COR-L47 (cell line): Measurements from ENCODE around the gene NKX2-3.

ENCODE experiments used
- DNase-seq: peaks from one replicate; lab custom pipeline; 2025; lab: John Stamatoyannopoulos, UW

Gene NKX2-3

DNA sequence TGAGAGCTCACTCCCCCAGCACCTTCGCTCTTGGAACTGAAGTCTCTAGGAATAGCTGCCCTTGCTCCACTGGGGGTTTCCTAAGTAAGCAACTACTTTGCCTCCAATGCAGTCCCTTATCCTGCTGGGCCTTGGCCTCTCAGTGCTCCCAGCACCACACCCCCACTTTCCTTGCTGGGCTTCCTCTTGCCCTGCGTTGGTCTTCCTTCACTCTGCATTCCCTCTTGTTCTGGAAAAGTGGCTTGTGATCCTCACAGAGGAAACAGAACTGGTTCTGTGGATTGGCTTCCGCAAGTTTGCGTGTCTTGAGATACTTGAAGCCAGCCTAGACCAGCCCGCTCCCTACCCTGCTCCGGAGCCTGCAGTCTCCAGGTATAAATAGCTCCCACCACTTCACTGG, 6.4 kb downstream of the NKX2-3 start:
- DNase-seq, result no peak

DNA sequence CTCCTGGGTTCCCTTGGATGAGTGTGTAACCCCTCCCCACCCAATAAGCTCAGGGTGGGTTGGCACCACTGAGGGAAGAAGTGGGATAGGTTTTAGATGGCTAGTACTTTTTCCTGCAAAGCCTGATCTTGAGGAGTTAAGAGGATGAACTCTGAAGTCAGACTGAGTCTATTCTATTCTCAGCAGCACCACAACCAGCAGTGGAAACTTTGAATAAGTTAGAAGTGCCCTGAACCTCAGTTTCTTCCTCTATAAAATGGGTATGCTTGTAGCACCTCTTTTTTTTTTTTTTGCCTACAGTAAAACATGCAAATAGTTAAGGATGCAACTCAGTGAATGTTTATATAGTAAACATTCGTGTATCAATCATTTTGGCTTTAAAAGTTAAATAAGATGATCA, 7.1 kb downstream of the NKX2-3 start:
- no peak for DNase-seq

DNA sequence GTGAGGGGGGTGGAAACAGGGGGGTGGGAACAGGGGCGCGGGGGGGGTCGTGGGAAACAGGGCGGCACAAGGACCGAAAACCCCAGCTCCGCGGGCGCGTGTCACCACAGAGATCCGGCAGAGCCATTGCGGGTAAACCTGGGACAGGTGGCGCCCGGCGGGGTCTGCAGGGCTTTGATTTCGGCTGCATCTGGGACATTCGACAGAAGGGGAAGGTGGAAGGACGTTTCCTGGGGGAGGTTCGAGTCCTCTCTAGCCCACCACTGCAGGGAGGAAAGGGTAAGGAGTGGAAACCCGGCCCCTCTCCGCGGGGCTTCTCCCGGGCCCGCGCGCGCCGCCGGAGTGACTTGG, 7.5 kb downstream of the NKX2-3 start:
- DNase-seq, result no peak

DNA sequence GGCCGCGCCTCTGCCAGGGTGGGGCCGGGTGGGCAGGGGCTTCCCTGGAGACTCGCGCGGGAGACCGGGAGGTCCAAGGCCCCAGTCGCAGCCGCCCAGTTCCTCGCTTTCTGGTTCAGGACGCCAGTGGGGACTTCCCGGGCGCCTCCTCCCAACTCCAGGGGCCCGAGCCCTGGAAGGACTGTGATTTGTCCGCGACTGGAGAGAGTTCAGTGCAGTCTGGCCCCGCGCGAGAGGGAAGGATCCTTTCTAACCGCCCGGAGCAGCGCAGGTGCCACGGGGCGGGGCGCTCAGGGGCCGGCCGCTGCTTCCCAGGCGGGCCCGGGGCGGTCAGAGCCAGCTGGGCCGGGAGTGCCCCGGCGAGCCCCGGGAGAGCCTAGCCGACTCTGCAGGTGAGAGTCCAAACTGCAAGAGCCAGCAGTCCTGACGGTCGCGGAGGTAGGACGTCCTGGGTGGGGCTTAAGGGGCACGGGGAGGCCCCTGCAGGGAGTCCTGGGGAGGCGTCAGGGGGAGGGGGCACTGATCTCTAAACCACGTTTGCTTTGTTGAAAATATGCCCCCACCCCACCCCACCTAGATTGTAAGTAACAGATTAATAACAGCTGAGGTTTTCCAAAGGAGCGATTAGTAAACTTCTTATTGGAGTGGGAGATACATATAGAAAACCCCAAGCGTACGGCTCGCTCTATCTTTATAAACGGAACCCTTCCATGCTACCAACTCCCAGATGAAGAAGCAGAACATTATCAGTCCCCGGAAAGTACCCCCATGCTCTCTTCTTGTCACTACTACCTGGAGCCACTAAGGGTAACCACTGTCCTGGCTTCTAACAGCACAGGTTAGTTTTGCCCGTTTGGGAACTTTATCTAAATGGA, 8.2 kb downstream of the NKX2-3 start:
- no peak for DNase-seq

DNA sequence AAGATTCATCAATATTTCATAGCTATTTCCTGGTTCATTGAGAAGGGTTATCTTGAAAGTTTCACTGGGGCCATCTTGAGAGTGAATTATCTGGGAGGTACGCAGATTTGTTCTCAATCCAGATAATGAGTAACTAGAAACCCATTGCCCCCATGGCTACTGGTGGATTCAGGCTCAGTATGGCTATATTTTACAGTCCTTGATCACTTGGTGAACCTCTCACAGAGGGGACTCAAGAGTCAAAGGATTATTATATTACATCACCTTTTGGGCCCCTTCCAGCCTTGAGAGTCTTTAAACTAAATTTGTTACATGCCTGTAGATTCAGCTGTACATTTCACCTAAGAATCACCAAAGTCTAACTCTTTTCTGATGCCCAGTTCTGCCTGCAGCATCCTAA, 11.6 kb downstream of the NKX2-3 start:
- DNase-seq, result no peak

DNA sequence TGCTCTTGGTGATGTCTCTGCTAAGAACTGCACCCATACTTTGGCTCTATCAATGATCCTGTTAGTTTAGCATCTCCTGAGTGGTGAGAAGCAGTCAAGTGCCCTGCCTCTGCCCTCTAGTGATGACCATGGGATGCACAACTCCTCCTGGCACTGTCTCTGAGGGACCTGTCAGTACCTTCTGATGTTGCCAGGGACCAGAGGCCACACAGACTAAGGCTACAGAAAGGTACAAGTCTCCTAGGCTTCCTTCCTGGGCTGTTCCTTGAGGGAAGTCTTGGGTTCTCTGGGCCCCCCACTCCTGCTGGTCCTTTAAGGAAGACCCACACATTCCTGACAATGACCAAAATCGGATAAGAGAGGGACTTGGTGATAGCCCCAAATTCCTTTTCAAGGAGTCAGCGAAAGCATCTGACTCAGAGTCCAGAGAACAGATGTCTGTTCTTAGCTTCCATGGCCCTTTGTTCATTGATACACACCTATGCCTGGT, 15.3 kb downstream of the NKX2-3 start:
- DNase-seq, result no peak

DNA sequence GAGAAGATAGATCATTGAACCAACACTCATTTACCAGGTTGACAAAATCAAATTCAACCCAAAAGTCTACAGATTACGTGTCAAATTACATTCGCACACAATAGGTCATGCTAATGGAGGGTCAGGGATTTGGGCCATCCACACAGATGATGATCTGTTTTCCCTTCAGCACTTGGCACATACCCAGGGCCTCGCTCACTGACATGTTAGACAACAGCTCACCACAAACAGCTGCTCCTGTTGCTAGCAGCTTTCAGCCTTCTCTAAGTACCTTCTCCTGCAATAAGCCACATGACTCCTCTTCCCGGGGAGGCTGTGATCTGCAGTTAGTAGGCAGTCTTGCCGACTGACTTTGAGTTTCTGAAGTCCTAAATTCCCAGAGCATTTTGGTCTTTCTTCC, 18.4 kb downstream of the NKX2-3 start:
- peak; percentile 69 for DNase-seq

DNA sequence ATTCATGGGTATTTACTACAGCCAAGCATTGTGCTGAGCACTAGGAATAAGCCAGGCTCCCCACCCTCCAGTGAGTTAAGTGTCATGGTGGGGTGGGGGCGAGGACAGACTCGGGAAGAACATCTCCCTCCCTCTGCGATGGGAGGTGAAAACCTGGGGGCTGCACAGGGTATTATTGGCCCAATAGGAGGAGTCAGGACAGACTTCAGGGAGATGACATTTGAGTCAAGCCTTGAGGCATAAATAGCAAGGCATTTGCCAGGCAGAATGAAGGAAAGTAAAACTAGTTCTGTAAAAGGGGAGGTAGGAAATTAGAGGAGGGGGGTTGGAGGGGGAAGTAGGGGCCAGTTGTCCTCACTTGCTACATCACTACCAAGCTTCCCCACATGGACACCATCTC, 18.9 kb downstream of the NKX2-3 start:
- no peak for DNase-seq

DNA sequence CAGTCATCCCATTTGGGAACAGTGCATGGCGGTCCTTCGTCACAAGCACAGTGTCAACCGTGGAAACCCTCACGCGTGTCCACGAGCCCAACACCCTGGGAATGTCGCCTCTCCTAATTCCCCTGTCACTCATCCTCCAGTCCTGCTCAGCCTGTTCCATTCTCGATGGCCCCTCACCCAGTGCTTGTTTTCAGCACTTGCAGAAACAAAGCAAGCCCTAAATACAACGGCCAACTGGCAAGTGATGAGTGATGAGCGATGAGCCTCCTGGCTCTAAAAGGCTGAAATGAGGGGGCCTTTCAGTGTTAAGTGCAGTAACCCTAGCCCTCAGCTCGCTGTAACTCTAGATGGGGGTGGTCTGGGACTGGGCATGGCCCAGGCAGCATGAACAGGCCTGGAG, 22.6 kb downstream of the NKX2-3 start:
- no peak for DNase-seq

DNA sequence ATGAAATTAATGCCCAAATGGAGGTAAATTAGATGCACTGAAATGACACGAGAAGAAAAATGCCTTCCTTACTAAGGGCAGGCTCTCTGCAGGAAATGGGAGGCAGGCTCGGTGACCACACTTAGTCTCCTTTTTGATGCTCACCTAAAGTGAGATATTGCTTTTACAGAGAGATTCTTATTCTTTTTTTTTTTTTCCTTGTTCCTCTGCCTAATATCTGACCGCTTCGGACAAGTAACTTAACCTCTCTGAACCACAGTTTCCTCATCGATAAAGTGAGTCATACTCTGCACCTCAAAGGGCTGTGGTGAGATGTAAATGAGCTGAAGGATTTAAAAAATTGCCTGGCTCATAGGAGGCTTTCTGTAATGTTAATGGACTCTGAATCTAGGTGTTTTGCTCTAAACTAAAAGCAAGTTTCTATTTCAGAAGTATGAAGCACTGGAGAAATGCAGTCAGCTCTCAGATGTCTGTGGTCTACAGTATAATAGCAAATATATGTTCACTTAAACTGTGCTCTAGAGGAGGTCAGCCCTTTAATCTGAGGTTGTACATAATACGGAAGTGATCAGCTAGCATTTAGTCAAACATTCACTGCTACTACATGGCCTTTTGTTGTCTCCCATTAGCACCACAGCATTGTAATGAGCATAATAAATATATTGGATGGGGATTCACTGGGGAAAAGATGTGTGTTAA, 23.2 kb downstream of the NKX2-3 start:
- DNase-seq, result no peak

DNA sequence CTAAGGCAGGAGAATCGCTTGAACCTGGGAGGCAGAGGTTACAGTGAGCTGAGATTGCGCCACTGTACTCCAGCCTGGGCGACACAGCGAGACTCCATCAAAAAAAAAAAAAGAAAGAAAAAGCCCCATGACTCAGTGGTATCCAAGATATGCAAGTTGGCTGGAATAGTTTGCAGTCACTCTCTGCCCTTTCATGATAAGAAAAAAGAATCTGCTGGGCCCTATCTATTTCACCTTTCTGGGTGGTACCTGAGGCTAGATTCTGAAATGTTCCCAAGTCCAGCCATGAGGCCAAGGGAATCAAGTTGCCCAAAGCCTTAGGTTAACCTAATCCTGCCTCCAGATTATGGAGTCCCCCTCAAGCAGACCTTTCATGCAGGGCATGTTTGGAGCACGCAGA, 24.3 kb downstream of the NKX2-3 start:
- no peak for DNase-seq

DNA sequence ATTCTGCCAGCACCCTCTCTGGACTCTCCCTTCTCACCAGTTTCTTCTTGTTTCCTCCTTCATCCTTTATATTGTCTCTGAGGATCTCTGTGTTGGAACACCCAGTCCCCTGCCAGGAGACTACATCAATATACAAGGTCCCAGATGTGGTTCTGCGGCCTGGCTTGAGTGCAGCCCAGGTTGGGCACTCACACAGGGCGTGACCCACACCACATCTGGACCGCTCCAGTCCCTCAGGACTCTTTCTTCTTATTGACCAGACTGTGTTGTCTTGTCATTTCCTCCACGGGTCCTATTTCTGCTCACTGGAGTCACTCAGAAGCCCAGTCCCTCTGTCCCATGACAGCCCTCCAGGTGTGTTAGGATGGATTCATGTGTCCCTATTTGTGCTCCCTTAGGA, 26.0 kb downstream of the NKX2-3 start:
- DNase-seq, result no peak

DNA sequence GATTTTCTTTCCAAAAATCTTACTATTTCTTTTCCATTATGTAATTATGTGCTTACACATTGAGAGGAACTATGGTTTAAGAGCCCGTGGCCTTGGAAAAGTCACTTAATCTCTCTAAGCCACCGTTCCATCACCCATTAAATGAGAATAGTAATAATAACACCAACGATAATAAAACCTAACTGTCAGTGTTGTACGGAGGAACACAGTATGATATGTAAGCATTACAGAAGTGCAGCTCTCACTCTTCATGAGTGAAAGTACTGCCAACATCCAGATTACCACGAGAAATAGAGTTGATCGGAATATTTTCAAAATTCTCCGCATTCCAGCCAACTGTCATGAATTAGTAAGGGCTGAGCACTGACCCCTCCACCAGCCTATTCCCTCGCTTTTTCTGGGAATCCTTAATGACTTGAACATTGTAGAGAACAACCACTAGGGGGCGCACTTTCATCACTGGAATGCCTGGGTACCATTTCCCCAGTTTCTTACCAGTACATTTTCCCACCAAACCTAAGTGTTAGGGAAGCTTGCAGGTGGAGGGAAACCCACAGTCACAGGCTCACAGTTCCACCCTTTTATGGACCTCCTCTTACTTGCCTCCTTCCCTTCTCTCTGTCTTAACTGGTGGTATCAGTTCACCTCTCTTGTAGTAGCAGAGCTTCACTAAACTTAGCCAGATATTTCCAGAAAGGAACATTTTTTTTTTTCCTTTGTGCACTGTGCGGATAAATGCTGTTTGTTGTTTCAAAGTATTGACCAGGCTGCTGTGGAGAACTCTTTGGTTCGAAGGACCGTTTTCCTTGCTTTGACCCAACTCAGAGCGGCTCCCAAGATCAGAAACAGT, 27.8 kb downstream of the NKX2-3 start:
- DNase-seq, result peak; percentile 42

DNA sequence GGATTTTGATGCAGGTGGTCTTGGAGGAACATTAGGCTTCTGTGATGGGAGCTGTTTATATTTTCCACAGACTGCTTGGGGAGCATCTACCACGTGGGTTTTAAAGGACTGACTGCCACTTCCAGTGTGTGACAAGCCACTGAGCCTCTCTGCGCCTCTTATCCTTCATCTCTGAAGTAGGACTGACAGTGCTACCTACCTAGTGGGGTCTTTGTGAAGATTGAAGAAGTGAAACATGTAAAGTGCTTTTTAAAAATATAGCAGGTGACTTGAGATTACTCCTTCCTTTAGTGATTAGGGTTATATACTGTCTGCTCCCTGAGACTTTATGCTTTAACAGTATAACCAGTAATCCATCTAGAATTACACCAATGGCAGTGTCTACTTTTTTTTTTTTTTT, 29.9 kb downstream of the NKX2-3 start:
- DNase-seq, result no peak

DNA sequence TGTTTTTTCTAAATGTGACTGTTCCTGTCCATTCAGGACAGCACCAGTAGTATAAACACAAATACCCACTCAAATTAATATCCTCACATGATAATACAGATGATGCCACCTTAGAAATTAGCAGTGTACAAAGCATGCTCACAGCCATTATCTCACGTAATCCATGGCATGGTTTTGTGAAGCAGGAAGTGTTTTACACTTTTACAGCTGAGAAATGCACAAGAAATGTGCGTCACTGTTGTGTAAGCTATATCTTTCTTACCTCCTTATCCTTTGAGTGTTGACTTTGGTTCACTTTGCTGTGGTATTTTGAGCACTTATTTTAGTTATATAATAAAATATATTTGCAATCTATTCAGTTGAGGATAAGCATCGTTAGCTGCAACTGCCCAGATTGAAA, 31.6 kb downstream of the NKX2-3 start:
- no peak for DNase-seq

DNA sequence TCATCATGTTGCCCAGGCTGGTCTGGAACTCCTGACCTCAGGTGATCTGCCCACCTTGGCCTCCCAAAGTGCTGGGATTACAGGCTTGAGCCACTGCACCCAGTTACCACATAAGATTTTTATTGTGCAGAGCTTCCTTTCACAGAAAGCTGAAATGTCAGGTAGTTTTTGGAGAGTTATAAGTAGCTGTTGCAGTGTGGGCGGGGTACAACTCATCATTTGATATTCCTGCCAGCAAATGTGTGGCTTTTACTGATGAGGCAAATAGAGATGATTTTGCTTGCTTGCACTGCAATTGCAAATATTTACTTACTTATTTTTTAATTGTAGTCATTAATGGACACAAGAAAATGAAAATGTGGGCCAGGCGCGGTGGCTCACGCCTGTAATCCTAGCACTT, 32.4 kb downstream of the NKX2-3 start:
- no peak for DNase-seq

DNA sequence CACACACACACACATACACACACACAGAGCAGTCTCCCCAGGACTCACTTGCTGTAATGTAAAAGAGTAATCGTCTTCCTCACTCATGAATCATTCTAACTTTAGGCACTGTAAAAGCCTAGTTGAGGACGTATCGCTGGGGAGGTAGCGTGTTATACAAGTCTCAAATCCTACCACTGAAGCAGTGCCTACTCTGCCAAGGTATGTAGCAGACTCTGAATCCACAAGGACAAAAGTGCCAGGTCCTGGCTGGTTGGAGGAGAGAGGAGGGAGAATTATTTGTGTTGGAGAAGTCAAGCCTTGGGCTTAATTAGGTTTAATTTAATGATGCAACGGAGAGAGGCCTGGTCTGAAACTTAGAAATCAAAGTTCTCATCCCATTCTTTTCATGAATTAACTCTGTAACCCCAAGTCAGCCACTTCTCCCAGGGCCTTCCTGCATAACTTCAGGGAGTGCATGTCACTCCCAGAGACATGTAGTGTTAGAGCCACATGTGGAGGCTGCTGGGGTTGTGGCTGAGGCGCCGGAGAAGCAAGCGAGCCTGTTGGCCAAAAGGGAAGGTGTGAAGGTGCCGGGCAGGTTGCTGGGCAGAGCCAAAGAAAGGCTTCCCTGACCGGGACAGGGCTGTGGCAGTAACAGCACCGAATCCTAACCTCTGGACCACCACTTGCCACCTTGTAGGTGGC, 36.7 kb downstream of the NKX2-3 start:
- DNase-seq, result no peak

DNA sequence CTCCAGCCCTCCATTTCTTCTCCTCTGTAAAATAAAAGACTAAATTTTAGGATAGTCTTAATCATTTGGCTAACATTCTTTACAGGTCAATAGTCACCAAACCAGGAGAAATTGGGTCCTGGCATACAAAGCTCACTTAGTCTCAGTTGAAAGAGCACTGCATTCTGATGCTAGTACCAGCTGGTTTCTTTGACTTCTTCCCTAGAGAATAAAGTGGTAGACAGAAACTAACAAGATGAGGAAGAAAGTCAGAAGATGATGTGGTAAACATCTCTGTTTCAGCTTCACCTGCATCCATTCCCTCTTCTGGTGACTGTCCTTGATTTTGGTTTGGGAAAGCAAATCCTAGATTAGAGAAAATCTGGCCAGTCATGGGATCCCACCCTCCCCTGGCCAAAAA, 37.2 kb downstream of the NKX2-3 start:
- no peak for DNase-seq

DNA sequence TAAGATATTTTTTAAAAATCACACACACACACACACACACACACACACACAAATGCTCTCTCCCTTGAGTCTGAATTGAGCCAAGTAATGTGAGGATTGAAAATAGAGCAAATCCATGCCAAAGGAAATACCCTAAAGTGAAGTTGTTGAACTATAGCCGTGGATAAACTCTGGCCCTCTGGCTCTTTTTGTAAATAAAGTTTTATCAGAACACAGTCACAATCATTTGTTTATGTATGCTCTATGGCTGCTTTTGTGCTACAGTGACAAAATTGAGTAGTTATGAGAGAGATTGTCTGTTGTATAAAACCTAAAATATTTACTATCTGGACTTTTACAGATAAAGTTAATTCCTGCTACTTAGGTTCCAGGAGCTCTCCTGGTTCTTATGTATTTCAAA, 39.1 kb downstream of the NKX2-3 start:
- DNase-seq, result no peak

DNA sequence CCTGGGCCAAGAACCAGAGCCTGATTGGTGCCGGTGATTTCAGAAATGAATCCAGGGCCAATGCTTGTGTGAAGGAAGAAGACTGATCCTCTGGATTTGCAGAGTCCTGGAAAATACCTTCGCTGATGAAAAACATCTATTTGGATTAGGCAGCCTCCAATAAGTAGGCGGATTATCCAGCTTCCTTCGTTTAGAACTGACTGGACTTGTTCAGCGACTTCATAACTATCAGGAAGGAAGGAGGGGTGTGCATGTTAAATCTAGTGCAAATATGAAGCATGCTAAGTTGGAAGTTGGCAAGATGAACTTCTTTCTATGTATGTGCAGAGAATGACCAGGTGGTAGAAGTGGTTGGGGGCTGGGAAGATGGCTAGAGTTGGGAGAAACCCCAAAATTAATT, 41.0 kb downstream of the NKX2-3 start:
- DNase-seq, result no peak

DNA sequence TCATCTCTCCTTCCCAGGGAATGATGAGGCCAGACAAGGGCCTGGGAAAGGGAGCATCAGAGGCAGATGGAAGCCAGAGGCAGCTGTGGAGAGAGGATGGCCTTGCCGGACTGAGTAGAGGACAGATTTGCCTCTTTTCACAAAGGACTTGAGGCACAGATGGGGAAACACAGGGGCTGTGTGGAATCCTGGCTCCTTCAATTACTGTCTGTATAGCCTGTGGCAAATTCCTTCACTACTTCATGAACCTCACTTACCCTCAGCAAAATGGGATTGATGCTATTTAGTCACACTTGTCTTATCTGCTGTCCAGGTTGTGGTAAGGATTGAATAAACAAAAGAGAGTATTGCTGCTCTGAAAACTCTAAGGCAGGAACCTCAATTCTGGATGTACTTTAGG, 47.2 kb downstream of the NKX2-3 start:
- no peak for DNase-seq

DNA sequence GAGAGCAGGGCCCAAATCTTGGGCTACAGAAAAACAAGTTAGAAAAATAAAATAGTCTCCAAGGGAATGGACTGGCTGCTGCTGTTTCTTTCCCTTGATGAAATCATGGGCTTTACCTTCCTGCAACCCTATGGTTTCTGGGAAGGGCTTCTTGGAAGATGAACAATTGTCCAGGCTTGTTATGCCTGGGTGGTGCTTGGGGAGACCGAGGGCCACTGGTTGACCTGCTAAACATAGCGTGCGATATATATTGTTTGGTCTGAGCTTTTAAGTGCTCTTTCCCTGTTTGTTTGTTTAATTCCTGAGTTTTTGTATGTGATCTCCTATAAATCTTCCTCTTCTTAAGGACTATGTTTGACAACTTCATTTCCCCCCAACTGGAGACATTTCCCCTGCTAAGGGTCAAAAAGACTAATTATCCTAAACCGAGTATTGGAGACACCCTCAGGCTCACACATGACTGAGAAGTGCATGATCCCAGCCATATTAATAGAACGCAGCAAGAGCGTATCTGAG, 49.6 kb downstream of the NKX2-3 start:
- DNase-seq, result no peak
